OCI-LY7 (cell line): Measurements from ENCODE around the gene PET100.

Experiments used
- EZH2phosphoT487 ChIP-seq: fragments of 200-600 bp; sonication (generic); IDR thresholded peaks from 2 replicates; pipeline ENCODE4 v1.6.1; 2018; ENCODE audit warnings: low read depth, borderline replicate concordance, mild to moderate bottlenecking, mixed run types, antibody characterized with exemption, low read length, moderate library complexity, mixed read lengths
- TF ChIP-seq, protein P1 (sequence below): fragments of 200-600 bp; sonication (generic); conservative IDR thresholded peaks from 2 replicates; pipeline ENCODE4 v1.5.1; 2014; ENCODE audit warnings: mild to moderate bottlenecking, antibody characterized with exemption, low read length, moderate library complexity, mixed read lengths

DNA sequence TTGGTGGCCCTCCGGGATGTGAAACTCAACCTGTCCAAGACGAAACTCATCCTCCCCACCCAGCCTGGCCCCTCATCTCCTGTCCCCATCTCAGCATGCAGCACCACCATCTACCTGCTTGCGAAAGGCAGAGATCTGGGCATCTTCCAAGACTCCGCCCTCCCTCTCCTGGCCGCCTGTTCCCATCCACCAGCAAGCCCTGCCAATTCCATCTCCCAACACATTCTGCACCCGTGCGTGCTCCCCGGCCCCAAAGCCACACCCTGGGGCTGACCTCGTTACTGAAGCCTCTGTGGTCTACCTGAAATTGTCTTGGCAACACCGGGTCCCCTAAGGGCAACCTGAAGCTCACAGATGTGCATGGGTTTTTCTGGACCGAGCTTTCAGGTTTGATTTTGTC, 47.1 kb upstream of the PET100 start:
- TF ChIP-seq, protein P1, sequence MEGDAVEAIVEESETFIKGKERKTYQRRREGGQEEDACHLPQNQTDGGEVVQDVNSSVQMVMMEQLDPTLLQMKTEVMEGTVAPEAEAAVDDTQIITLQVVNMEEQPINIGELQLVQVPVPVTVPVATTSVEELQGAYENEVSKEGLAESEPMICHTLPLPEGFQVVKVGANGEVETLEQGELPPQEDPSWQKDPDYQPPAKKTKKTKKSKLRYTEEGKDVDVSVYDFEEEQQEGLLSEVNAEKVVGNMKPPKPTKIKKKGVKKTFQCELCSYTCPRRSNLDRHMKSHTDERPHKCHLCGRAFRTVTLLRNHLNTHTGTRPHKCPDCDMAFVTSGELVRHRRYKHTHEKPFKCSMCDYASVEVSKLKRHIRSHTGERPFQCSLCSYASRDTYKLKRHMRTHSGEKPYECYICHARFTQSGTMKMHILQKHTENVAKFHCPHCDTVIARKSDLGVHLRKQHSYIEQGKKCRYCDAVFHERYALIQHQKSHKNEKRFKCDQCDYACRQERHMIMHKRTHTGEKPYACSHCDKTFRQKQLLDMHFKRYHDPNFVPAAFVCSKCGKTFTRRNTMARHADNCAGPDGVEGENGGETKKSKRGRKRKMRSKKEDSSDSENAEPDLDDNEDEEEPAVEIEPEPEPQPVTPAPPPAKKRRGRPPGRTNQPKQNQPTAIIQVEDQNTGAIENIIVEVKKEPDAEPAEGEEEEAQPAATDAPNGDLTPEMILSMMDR = no peak
- TF ChIP-seq EZH2phosphoT487 = no peak
